ENCODE results near the gene MFAP4.

DNA sequence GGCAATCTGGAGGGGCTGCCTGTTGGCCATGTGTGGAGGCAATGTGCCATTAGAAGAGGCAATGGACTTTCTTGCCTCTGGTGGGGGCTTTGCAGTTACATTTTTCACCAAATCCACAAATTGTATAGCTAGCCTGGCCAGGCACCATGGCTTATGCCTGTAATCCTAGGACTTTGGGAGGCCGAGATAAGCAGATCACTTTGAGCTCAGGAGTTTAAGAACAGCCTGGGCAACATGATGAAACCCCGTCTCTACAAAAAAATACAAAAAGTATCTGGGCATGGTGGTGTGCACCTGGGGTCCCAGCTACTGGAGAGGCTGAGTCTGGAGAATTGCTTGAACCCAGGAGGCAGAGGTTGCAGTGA lies 21.3 kb upstream of the MFAP4 start:
- TF ChIP-seq, protein P1, sequence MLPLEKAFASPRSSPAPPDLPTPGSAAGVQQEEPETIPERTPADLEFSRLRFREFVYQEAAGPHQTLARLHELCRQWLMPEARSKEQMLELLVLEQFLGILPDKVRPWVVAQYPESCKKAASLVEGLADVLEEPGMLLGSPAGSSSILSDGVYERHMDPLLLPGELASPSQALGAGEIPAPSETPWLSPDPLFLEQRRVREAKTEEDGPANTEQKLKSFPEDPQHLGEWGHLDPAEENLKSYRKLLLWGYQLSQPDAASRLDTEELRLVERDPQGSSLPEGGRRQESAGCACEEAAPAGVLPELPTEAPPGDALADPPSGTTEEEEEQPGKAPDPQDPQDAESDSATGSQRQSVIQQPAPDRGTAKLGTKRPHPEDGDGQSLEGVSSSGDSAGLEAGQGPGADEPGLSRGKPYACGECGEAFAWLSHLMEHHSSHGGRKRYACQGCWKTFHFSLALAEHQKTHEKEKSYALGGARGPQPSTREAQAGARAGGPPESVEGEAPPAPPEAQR (CRISPR knock-in tag; IDR thresholded peaks at IDR 0.05), result no peak
- TF ChIP-seq, protein P2, sequence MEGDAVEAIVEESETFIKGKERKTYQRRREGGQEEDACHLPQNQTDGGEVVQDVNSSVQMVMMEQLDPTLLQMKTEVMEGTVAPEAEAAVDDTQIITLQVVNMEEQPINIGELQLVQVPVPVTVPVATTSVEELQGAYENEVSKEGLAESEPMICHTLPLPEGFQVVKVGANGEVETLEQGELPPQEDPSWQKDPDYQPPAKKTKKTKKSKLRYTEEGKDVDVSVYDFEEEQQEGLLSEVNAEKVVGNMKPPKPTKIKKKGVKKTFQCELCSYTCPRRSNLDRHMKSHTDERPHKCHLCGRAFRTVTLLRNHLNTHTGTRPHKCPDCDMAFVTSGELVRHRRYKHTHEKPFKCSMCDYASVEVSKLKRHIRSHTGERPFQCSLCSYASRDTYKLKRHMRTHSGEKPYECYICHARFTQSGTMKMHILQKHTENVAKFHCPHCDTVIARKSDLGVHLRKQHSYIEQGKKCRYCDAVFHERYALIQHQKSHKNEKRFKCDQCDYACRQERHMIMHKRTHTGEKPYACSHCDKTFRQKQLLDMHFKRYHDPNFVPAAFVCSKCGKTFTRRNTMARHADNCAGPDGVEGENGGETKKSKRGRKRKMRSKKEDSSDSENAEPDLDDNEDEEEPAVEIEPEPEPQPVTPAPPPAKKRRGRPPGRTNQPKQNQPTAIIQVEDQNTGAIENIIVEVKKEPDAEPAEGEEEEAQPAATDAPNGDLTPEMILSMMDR (IDR thresholded peaks at IDR 0.05), result no peak
- TF ChIP-seq ZNF423 (CRISPR knock-in tag; IDR thresholded peaks at IDR 0.05), result no peak
- TF ChIP-seq, protein P3, sequence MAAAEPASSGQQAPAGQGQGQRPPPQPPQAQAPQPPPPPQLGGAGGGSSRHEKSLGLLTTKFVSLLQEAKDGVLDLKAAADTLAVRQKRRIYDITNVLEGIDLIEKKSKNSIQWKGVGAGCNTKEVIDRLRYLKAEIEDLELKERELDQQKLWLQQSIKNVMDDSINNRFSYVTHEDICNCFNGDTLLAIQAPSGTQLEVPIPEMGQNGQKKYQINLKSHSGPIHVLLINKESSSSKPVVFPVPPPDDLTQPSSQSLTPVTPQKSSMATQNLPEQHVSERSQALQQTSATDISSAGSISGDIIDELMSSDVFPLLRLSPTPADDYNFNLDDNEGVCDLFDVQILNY (CRISPR knock-in tag; IDR thresholded peaks at IDR 0.05), result no peak
